ENCODE results near the gene ABCC4. TPM values are rescaled to one million over a fixed set of nuclear protein-coding genes. Genes with fewer than 3 reads are reported as not detected.

Gene ABCC4
- total RNA-seq, 1 donor from 2014 or later, result 11.7 TPM

DNA sequence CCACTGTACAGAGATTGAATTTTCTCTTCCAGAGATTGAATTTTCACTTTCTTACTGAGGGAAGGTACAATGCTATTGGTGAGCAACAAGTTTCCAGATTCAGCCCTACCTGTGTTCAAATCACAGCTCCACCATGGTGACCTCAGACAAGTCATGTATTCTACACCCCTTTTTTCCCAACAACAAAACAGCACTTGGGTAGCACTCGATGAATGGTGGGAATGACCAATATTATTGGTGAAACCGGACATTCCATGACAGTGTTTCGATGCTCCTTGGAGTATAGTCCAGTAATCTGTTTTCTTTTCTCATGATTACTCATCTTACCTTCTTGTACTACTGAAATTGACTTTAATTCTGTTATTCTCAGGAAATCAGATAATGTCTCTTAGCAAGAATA lies 322.7 kb downstream of the ABCC4 start:
- TF ChIP-seq, protein P1, sequence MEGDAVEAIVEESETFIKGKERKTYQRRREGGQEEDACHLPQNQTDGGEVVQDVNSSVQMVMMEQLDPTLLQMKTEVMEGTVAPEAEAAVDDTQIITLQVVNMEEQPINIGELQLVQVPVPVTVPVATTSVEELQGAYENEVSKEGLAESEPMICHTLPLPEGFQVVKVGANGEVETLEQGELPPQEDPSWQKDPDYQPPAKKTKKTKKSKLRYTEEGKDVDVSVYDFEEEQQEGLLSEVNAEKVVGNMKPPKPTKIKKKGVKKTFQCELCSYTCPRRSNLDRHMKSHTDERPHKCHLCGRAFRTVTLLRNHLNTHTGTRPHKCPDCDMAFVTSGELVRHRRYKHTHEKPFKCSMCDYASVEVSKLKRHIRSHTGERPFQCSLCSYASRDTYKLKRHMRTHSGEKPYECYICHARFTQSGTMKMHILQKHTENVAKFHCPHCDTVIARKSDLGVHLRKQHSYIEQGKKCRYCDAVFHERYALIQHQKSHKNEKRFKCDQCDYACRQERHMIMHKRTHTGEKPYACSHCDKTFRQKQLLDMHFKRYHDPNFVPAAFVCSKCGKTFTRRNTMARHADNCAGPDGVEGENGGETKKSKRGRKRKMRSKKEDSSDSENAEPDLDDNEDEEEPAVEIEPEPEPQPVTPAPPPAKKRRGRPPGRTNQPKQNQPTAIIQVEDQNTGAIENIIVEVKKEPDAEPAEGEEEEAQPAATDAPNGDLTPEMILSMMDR (IDR thresholded peaks at IDR 0.05), result no peak
- ChIA-PET CTCF (no interaction called here), POLR2A (no interaction called here)
- Mint-ChIP-seq H3K4me1 (no peaks in the 10 kb centered on the region), H3K4me3 (no peak overlapping the region), H3K9me3 (peaks cover 2% of the 10 kb centered on the region), H3K36me3 (ENCODE audit: low read depth) (no peaks in the 10 kb centered on the region), H3K27me3 (peaks cover 4% of the 10 kb centered on the region), H3K27ac (no peak overlapping the region)
- no peak for ATAC-seq (ENCODE audit: low read depth)
- no peak for DNase-seq
- intact Hi-C loops (cut with micrococcal nuclease), result no loop called here

DNA sequence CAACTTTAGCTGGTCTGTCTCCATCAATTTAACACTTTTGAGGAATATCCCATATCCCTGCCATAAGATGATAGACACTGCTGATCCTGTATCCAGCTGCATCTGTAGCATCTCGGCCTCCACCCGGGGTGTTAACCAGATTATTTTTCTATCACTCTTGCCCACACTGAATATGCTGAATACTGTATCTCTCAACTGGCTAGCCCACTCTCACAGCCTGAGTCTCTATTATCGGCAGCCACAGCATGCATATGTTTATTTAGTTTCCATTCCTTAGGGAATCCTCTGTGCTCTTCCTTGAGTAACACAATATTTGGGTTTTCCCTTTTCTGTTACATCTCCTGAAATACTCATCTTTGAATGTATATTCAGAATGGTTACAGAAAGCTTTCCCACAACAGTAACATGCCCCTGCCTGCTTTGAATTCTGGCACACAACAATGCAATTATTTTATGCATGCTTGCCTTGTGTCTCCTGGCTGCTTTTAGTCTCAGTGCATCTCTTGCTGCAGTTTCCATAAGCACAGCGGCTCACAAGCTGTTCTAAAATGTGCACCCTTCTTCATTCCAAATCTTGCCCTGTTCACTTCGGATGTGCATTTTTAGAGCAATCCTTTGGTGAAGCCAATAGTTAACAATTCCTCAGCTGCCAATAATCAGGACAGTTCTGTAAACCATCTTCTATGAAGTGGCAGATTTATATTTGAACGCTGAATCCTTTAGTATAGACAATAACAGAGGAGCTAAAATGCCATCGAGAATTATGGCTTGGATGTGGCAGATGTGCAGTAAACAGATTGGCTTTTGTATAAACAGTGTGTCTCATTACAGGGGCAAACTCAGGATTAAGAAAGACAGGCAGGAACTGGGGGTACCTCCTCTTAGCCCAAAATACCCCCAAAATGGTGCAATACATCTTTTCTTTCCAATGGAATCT lies 327.0 kb downstream of the ABCC4 start:
- TF ChIP-seq, protein P1 (IDR thresholded peaks at IDR 0.05), result no peak
- ATAC-seq (ENCODE audit: low read depth), result no peak
- ChIA-PET CTCF (no interaction called here), POLR2A (no interaction called here)
- intact Hi-C loops (cut with micrococcal nuclease), result no loop called here
- Mint-ChIP-seq H3K27ac (no peak overlapping the region), H3K9me3 (peaks cover 2% of the 10 kb centered on the region), H3K36me3 (ENCODE audit: low read depth) (no peaks in the 10 kb centered on the region), H3K27me3 (peaks cover 14% of the 10 kb centered on the region), H3K4me3 (no peak overlapping the region), H3K4me1 (no peaks in the 10 kb centered on the region)
- no peak for DNase-seq

DNA sequence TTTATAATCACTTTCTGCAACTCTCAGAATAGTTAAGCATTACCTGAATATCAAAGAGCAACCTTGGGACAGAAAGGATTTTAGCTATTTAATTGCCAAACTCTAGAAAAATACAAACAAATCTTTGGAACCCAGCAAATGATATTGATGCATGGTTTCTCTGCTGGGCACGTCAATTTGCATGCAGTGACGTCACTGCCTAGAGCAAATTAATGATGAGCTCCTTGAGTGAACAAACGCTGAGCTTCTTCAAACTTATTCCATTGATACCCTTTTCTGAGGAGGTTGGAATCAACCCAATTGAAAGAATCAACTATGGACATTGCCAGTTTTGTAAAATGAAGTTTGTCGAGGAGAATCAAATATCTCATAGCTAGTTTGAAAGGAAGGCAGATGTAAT lies 329.0 kb downstream of the ABCC4 start:
- no peak for DNase-seq
- H3K36me3 Mint-ChIP-seq (ENCODE audit: low read depth), result no peaks in the 10 kb centered on the region
- CTCF ChIA-PET, result no interaction called here
- intact Hi-C loops (cut with micrococcal nuclease), result no loop called here
- no peak overlapping the region for H3K4me3 Mint-ChIP-seq
- no peak for ATAC-seq (ENCODE audit: low read depth)
- POLR2A ChIA-PET, result no interaction called here
- H3K4me1 Mint-ChIP-seq, result no peaks in the 10 kb centered on the region
- TF ChIP-seq, protein P1 (IDR thresholded peaks at IDR 0.05), result no peak
- peaks cover 2% of the 10 kb centered on the region for H3K9me3 Mint-ChIP-seq
- no peak overlapping the region for H3K27ac Mint-ChIP-seq
- peaks cover 23% of the 10 kb centered on the region for H3K27me3 Mint-ChIP-seq
